Measurements from ENCODE around the gene GAGE10. TPM values are rescaled to one million over a fixed set of nuclear protein-coding genes. Genes with fewer than 3 reads are reported as not detected.
A peak's percentile ranks its signal among the peaks of the same experiment; 100 is the strongest.
"Not testable (repeated sequence)": the region's sequence is repeated elsewhere in the genome, so short reads cannot be mapped to it uniquely, and the experiment has no call there.

The GAGE10 gene
- polyA plus RNA-seq, 4 donors, result not detected

- not testable (repeated sequence) for H3K4me3 ChIP-seq (ENCODE audit: low read depth in 1 of 3, low read length in 3 of 3); H3K27me3 ChIP-seq (ENCODE audit: control insufficient read depth in 3 of 3, insufficient read depth in 3 of 3, low read length in 3 of 3); FAIRE-seq; H3K9me3 ChIP-seq (ENCODE audit: control insufficient read depth in 2 of 2, insufficient read depth in 1 of 2, low read depth in 1 of 2, low read length in 1 of 2); H3K36me3 ChIP-seq (ENCODE audit: control insufficient read depth in 3 of 3, insufficient read depth in 2 of 3, low read depth in 1 of 3, low read length in 3 of 3); H3K27ac ChIP-seq (ENCODE audit: low read depth in 1 of 3, low read length in 2 of 3); H3K4me1 ChIP-seq (ENCODE audit: control insufficient read depth in 3 of 3, insufficient read depth in 2 of 3, low read depth in 1 of 3, low read length in 2 of 3); DNase-seq
- 84 to 96% (median 93%) methylated on average over 4 to 5 of the region's 5 CpGs for WGBS, 3 donors
Observed at GRCh38 chrX:49299293-49299692, 4.2 kb upstream of the GAGE10 start.

- FAIRE-seq (no peak), DNase-seq (no peak)
- no peaks in the 10 kb centered on the region for H3K36me3 ChIP-seq (ENCODE audit: control insufficient read depth in 3 of 3, insufficient read depth in 2 of 3, low read depth in 1 of 3, low read length in 3 of 3)
- H3K4me1 ChIP-seq (ENCODE audit: control insufficient read depth in 3 of 3, insufficient read depth in 2 of 3, low read depth in 1 of 3, low read length in 2 of 3), result no peaks in the 10 kb centered on the region
- no peaks in the 10 kb centered on the region for H3K27me3 ChIP-seq (ENCODE audit: control insufficient read depth in 3 of 3, insufficient read depth in 3 of 3, low read length in 3 of 3)
- no peak overlapping the region for H3K4me3 ChIP-seq (ENCODE audit: low read depth in 1 of 3, low read length in 3 of 3)
- H3K27ac ChIP-seq (ENCODE audit: low read depth in 1 of 3, low read length in 2 of 3), result no peak overlapping the region
- WGBS, 3 donors, result 18 to 55% (median 49%) methylated on average over 1 of the region's 1 CpG
- H3K9me3 ChIP-seq (ENCODE audit: control insufficient read depth in 2 of 2, insufficient read depth in 1 of 2, low read depth in 1 of 2, low read length in 1 of 2), result no peaks in the 10 kb centered on the region
Observed at GRCh38 chrX:49300703-49301102, 2.7 kb upstream of the GAGE10 start.

- H3K9me3 ChIP-seq (ENCODE audit: control insufficient read depth in 2 of 2, insufficient read depth in 1 of 2, low read depth in 1 of 2, low read length in 1 of 2); DNase-seq; H3K27ac ChIP-seq (ENCODE audit: low read depth in 1 of 3, low read length in 2 of 3); H3K4me3 ChIP-seq (ENCODE audit: low read depth in 1 of 3, low read length in 3 of 3); H3K4me1 ChIP-seq (ENCODE audit: control insufficient read depth in 3 of 3, insufficient read depth in 2 of 3, low read depth in 1 of 3, low read length in 2 of 3); H3K36me3 ChIP-seq (ENCODE audit: control insufficient read depth in 3 of 3, insufficient read depth in 2 of 3, low read depth in 1 of 3, low read length in 3 of 3); FAIRE-seq; H3K27me3 ChIP-seq (ENCODE audit: control insufficient read depth in 3 of 3, insufficient read depth in 3 of 3, low read length in 3 of 3): not testable (repeated sequence)
- 64 to 92% (median 76%) methylated on average over 2 of the region's 2 CpGs for WGBS, 3 donors
Observed at GRCh38 chrX:49307775-49308174, 4.3 kb downstream of the GAGE10 start.

- 56 to 70% (median 69%) methylated on average over 15 of the region's 15 CpGs for WGBS, 3 donors
- DNase-seq, result peak; percentile 7 to 21
- H3K27ac ChIP-seq (ENCODE audit: low read depth in 1 of 3, low read length in 2 of 3), result peak overlapping the region in 1 of 3 donors; percentile 65
Observed at GRCh38 chrX:49308604-49309269, 5.3 kb downstream of the GAGE10 start.

GRCh38 chrX:49309401-49309981 is 6.0 kb downstream of the GAGE10 start:
- Histone ChIP-seq H3K36me3 (ENCODE audit: control insufficient read depth in 3 of 3, insufficient read depth in 2 of 3, low read depth in 1 of 3, low read length in 3 of 3) (no peaks in the 10 kb centered on the region), H3K27me3 (ENCODE audit: control insufficient read depth in 3 of 3, insufficient read depth in 3 of 3, low read length in 3 of 3) (no peaks in the 10 kb centered on the region), H3K4me3 (ENCODE audit: low read depth in 1 of 3, low read length in 3 of 3) (peak overlapping the region in 1 of 3 donors; percentile 17), H3K9me3 (ENCODE audit: control insufficient read depth in 2 of 2, insufficient read depth in 1 of 2, low read depth in 1 of 2, low read length in 1 of 2) (no peaks in the 10 kb centered on the region), H3K27ac (ENCODE audit: low read depth in 1 of 3, low read length in 2 of 3) (peak overlapping the region; percentile 7 to 81 (median 42)), H3K4me1 (ENCODE audit: control insufficient read depth in 3 of 3, insufficient read depth in 2 of 3, low read depth in 1 of 3, low read length in 2 of 3) (peaks cover 0 to 5% (median 0%) of the 10 kb centered on the region in 3 donors)
- peak; percentile 93 for FAIRE-seq
- DNase-seq, result peak; percentile 39 to 40
- WGBS, 3 donors, result 9 to 15% (median 10%) methylated on average over 8 of the region's 8 CpGs

More at GRCh38 chrX:49308604-49309269, 5.3 kb downstream of the GAGE10 start:
- Histone ChIP-seq H3K36me3 (ENCODE audit: control insufficient read depth in 3 of 3, insufficient read depth in 2 of 3, low read depth in 1 of 3, low read length in 3 of 3) (no peaks in the 10 kb centered on the region), H3K4me3 (ENCODE audit: low read depth in 1 of 3, low read length in 3 of 3) (peak overlapping the region in 1 of 3 donors; percentile 8), H3K9me3 (ENCODE audit: control insufficient read depth in 2 of 2, insufficient read depth in 1 of 2, low read depth in 1 of 2, low read length in 1 of 2) (no peaks in the 10 kb centered on the region), H3K4me1 (ENCODE audit: control insufficient read depth in 3 of 3, insufficient read depth in 2 of 3, low read depth in 1 of 3, low read length in 2 of 3) (peaks cover 0 to 5% (median 0%) of the 10 kb centered on the region in 3 donors), H3K27me3 (ENCODE audit: control insufficient read depth in 3 of 3, insufficient read depth in 3 of 3, low read length in 3 of 3) (no peaks in the 10 kb centered on the region)
- no peak for FAIRE-seq

GRCh38 chrX:49310371-49310770 is 6.9 kb downstream of the GAGE10 start:
- Histone ChIP-seq H3K27ac (ENCODE audit: low read depth in 1 of 3, low read length in 2 of 3) (no peak overlapping the region), H3K27me3 (ENCODE audit: control insufficient read depth in 3 of 3, insufficient read depth in 3 of 3, low read length in 3 of 3) (no peaks in the 10 kb centered on the region), H3K4me1 (ENCODE audit: control insufficient read depth in 3 of 3, insufficient read depth in 2 of 3, low read depth in 1 of 3, low read length in 2 of 3) (peaks cover 0 to 5% (median 0%) of the 10 kb centered on the region in 3 donors), H3K4me3 (ENCODE audit: low read depth in 1 of 3, low read length in 3 of 3) (no peak overlapping the region), H3K9me3 (ENCODE audit: control insufficient read depth in 2 of 2, insufficient read depth in 1 of 2, low read depth in 1 of 2, low read length in 1 of 2) (no peaks in the 10 kb centered on the region), H3K36me3 (ENCODE audit: control insufficient read depth in 3 of 3, insufficient read depth in 2 of 3, low read depth in 1 of 3, low read length in 3 of 3) (no peaks in the 10 kb centered on the region)
- FAIRE-seq, result no peak
- DNase-seq, result no peak
- WGBS, 3 donors, result 78 to 93% (median 88%) methylated on average over 18 of the region's 18 CpGs

- Histone ChIP-seq H3K36me3 (ENCODE audit: control insufficient read depth in 3 of 3, insufficient read depth in 2 of 3, low read depth in 1 of 3, low read length in 3 of 3) (no peaks in the 10 kb centered on the region), H3K9me3 (ENCODE audit: control insufficient read depth in 2 of 2, insufficient read depth in 1 of 2, low read depth in 1 of 2, low read length in 1 of 2) (no peaks in the 10 kb centered on the region), H3K27me3 (ENCODE audit: control insufficient read depth in 3 of 3, insufficient read depth in 3 of 3, low read length in 3 of 3) (no peaks in the 10 kb centered on the region), H3K4me3 (ENCODE audit: low read depth in 1 of 3, low read length in 3 of 3) (no peak overlapping the region), H3K4me1 (ENCODE audit: control insufficient read depth in 3 of 3, insufficient read depth in 2 of 3, low read depth in 1 of 3, low read length in 2 of 3) (peaks cover 0 to 5% (median 0%) of the 10 kb centered on the region in 3 donors), H3K27ac (ENCODE audit: low read depth in 1 of 3, low read length in 2 of 3) (no peak overlapping the region)
- 70 to 89% (median 88%) methylated on average over 2 of the region's 2 CpGs for WGBS, 3 donors
- FAIRE-seq (no peak), DNase-seq (no peak)
Observed at GRCh38 chrX:49312176-49312575, 8.7 kb downstream of the GAGE10 start.

- Histone ChIP-seq H3K4me1 (ENCODE audit: control insufficient read depth in 3 of 3, insufficient read depth in 2 of 3, low read depth in 1 of 3, low read length in 2 of 3) (no peaks in the 10 kb centered on the region), H3K36me3 (ENCODE audit: control insufficient read depth in 3 of 3, insufficient read depth in 2 of 3, low read depth in 1 of 3, low read length in 3 of 3) (no peaks in the 10 kb centered on the region), H3K27me3 (ENCODE audit: control insufficient read depth in 3 of 3, insufficient read depth in 3 of 3, low read length in 3 of 3) (no peaks in the 10 kb centered on the region), H3K9me3 (ENCODE audit: control insufficient read depth in 2 of 2, insufficient read depth in 1 of 2, low read depth in 1 of 2, low read length in 1 of 2) (no peaks in the 10 kb centered on the region), H3K4me3 (ENCODE audit: low read depth in 1 of 3, low read length in 3 of 3) (no peak overlapping the region), H3K27ac (ENCODE audit: low read depth in 1 of 3, low read length in 2 of 3) (no peak overlapping the region)
- DNase-seq (no peak), FAIRE-seq (no peak)
- WGBS, 3 donors, result 37 to 68% (median 51%) methylated on average over 4 of the region's 4 CpGs
Observed at GRCh38 chrX:49316085-49316484, 12.6 kb downstream of the GAGE10 start.
